ENCODE data around the gene NUTM1.
"Not testable (repeated sequence)": the region's sequence is repeated elsewhere in the genome, so short reads cannot be mapped to it uniquely, and the experiment has no call there.

Gene NUTM1

DNA sequence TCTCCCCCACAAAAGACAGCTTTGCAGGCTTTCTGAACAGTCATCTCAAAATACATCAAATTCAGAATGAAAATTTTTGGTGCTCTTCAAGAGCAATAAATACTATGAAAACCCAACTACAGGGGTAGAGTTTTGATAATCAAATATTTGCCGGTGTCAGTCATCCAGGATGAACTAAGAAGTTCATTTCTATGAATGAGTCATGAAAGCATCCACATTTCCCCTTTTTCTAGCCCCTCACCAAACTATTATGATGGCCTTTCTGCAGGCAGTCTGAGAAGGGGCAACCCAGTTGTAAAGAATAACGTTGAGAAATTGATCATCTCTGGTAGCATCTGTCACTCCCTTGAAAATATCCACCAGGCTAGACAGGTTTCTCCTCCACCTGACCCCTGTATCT, 27.0 kb downstream of the NUTM1 start:
- no peak overlapping the region for H3K4ac ChIP-seq (ENCODE audit: low read depth, low read length)
- H3K56ac ChIP-seq (ENCODE audit: low read length), result no peak overlapping the region
- H4K8ac ChIP-seq (ENCODE audit: low read depth, low read length), result no peak overlapping the region
- H3K36me3 ChIP-seq (ENCODE audit: control insufficient read depth, insufficient read depth, low read length), result no peaks in the 10 kb centered on the region
- H3K4me1 ChIP-seq (ENCODE audit: control insufficient read depth, low read depth, low read length), result peaks cover 7% of the 10 kb centered on the region
- H2BK5ac ChIP-seq (ENCODE audit: low read length), result no peak overlapping the region
- no CpG with 5 or more reads among the region's 2 CpGs for WGBS (ENCODE audit: extremely low coverage, insufficient coverage, low lambda C conversion rate)
- no peak overlapping the region for H3K9ac ChIP-seq (ENCODE audit: low read length)
- no peak overlapping the region for H3K4me3 ChIP-seq (ENCODE audit: low read length)
- H4K5ac ChIP-seq (ENCODE audit: low read length), result no peak overlapping the region
- no peak for DNase-seq
- H3K27me3 ChIP-seq (ENCODE audit: insufficient read depth, low read length, poor library complexity), result no peaks in the 10 kb centered on the region
- no peak overlapping the region for H3K18ac ChIP-seq (ENCODE audit: low read length)
- H2BK15ac ChIP-seq (replicated peaks; ENCODE audit: low read depth), result no peak overlapping the region
- no peak overlapping the region for H3K23ac ChIP-seq (ENCODE audit: low read length)
- no peak overlapping the region for H2AK5ac ChIP-seq (ENCODE audit: low read length)
- H3K27ac ChIP-seq (ENCODE audit: low read depth, low read length), result no peak overlapping the region
- H2BK120ac ChIP-seq (ENCODE audit: low read depth, low read length), result no peak overlapping the region
- H3K4me2 ChIP-seq (ENCODE audit: low read length), result no peak overlapping the region
- peaks cover 10% of the 10 kb centered on the region for H3K79me2 ChIP-seq (ENCODE audit: control insufficient read depth, insufficient read depth, low read length)
- peaks cover 8% of the 10 kb centered on the region for H3K79me1 ChIP-seq (ENCODE audit: low read length)

DNA sequence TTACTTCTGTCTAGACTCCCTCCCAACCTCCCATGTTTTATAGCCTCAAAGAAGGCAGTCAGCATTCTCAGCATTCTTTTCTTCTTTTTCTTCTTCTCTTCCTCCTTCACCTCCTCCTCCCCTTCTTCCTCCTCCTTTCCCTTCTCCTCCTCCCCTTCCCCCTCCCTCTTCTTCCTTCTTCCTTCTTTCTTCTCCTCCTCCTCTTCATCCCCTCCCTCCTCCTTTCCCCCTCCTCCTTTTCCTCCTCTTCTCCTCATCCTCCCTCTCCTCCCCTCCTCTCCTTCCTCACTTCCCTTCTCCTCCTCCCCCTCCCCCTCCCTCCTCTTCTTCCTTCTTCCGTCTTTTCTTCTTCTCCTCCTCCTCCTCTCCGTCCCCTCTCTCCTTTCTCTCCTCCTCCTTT, 27.5 kb downstream of the NUTM1 start:
- no peak overlapping the region for H3K56ac ChIP-seq (ENCODE audit: low read length)
- no peaks in the 10 kb centered on the region for H3K27me3 ChIP-seq (ENCODE audit: insufficient read depth, low read length, poor library complexity)
- no peak overlapping the region for H2BK5ac ChIP-seq (ENCODE audit: low read length)
- no peak overlapping the region for H3K9ac ChIP-seq (ENCODE audit: low read length)
- peaks cover 5% of the 10 kb centered on the region for H3K79me2 ChIP-seq (ENCODE audit: control insufficient read depth, insufficient read depth, low read length)
- no peak overlapping the region for H2BK120ac ChIP-seq (ENCODE audit: low read depth, low read length)
- H2BK15ac ChIP-seq (replicated peaks; ENCODE audit: low read depth), result no peak overlapping the region
- H3K18ac ChIP-seq (ENCODE audit: low read length), result no peak overlapping the region
- no peak overlapping the region for H4K8ac ChIP-seq (ENCODE audit: low read depth, low read length)
- no peak for DNase-seq
- no peak overlapping the region for H2AK5ac ChIP-seq (ENCODE audit: low read length)
- H4K5ac ChIP-seq (ENCODE audit: low read length), result no peak overlapping the region
- no peak overlapping the region for H3K23ac ChIP-seq (ENCODE audit: low read length)
- H3K79me1 ChIP-seq (ENCODE audit: low read length), result peaks cover 4% of the 10 kb centered on the region
- H3K4ac ChIP-seq (ENCODE audit: low read depth, low read length), result no peak overlapping the region
- peaks cover 3% of the 10 kb centered on the region for H3K4me1 ChIP-seq (ENCODE audit: control insufficient read depth, low read depth, low read length)
- no peak overlapping the region for H3K27ac ChIP-seq (ENCODE audit: low read depth, low read length)
- no peak overlapping the region for H3K4me3 ChIP-seq (ENCODE audit: low read length)
- no CpG with 5 or more reads among the region's 2 CpGs for WGBS (ENCODE audit: extremely low coverage, insufficient coverage, low lambda C conversion rate)
- no peak overlapping the region for H3K4me2 ChIP-seq (ENCODE audit: low read length)
- H3K36me3 ChIP-seq (ENCODE audit: control insufficient read depth, insufficient read depth, low read length), result no peaks in the 10 kb centered on the region

DNA sequence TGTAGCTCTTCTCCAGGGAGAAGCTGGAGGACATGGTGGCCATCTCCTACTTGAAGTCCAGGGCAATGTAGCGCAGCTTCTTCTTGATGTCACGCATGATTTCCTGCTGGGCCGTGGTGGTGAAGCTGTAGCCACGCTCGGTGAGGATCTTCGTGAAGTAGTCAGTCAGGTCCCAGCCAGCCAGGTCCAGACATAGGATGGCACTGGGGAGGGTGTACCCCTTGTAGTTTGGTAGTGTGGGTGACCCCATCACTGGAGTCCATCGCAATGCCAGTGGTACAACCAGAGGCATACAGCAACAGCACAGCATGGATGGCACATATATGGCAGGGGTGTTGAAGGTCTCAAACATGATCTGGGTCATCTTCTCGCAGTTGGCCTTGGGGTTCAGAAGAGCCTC, 30.8 kb downstream of the NUTM1 start:
- Histone ChIP-seq H3K9ac (ENCODE audit: low read length) (no peak overlapping the region), H3K4me1 (ENCODE audit: control insufficient read depth, low read depth, low read length) (no peaks in the 10 kb centered on the region), H3K4ac (ENCODE audit: low read depth, low read length) (no peak overlapping the region)

DNA sequence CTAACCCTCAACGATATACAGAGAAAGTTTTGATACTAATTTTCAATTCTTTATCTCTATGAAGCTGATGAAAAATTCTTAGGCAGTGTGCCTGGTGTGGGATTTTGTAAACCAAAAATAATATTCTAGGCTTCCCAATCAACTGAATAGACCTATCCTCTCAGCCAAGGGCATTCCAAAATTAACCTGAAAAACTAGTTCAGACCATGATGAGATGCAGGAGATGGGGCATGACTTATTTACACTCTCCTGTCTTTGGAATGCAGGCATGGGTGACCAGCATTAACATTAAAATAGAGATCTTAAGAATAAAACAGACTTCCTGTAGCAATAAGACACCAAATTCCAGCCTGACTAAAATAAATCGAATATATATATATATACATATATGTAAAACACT, 31.7 kb downstream of the NUTM1 start:
- Histone ChIP-seq H4K8ac (ENCODE audit: low read depth, low read length) (no peak overlapping the region), H3K9ac (ENCODE audit: low read length) (no peak overlapping the region), H3K79me1 (ENCODE audit: low read length) (no peaks in the 10 kb centered on the region), H4K5ac (ENCODE audit: low read length) (no peak overlapping the region), H3K4me3 (ENCODE audit: low read length) (no peak overlapping the region), H3K27me3 (ENCODE audit: insufficient read depth, low read length, poor library complexity) (no peaks in the 10 kb centered on the region), H3K56ac (ENCODE audit: low read length) (no peak overlapping the region), H3K23ac (ENCODE audit: low read length) (no peak overlapping the region), H3K79me2 (ENCODE audit: control insufficient read depth, insufficient read depth, low read length) (no peaks in the 10 kb centered on the region), H3K18ac (ENCODE audit: low read length) (no peak overlapping the region), H3K4me1 (ENCODE audit: control insufficient read depth, low read depth, low read length) (no peaks in the 10 kb centered on the region), H2AK5ac (ENCODE audit: low read length) (no peak overlapping the region), H2BK5ac (ENCODE audit: low read length) (no peak overlapping the region), H2BK120ac (ENCODE audit: low read depth, low read length) (no peak overlapping the region), H3K36me3 (ENCODE audit: control insufficient read depth, insufficient read depth, low read length) (no peaks in the 10 kb centered on the region), H2BK15ac (replicated peaks; ENCODE audit: low read depth) (no peak overlapping the region), H3K4ac (ENCODE audit: low read depth, low read length) (no peak overlapping the region), H3K4me2 (ENCODE audit: low read length) (no peak overlapping the region), H3K27ac (ENCODE audit: low read depth, low read length) (no peak overlapping the region)
- no peak for DNase-seq
- WGBS (ENCODE audit: extremely low coverage, insufficient coverage, low lambda C conversion rate), result 100% methylated on average over 1 of the region's 2 CpGs

More for the DNA sequence above, 30.8 kb downstream of the NUTM1 start:
- no peak overlapping the region for H2BK120ac ChIP-seq (ENCODE audit: low read depth, low read length)
- no peak overlapping the region for H3K23ac ChIP-seq (ENCODE audit: low read length)
- DNase-seq, result no peak
- H3K79me1 ChIP-seq (ENCODE audit: low read length), result no peaks in the 10 kb centered on the region
- H3K4me2 ChIP-seq (ENCODE audit: low read length), result no peak overlapping the region
- H3K4me3 ChIP-seq (ENCODE audit: low read length), result no peak overlapping the region
- H2BK15ac ChIP-seq (replicated peaks; ENCODE audit: low read depth), result no peak overlapping the region
- H3K79me2 ChIP-seq (ENCODE audit: control insufficient read depth, insufficient read depth, low read length), result no peaks in the 10 kb centered on the region
- no peak overlapping the region for H2BK5ac ChIP-seq (ENCODE audit: low read length)
- H4K8ac ChIP-seq (ENCODE audit: low read depth, low read length), result no peak overlapping the region
- no CpG with 5 or more reads among the region's 8 CpGs for WGBS (ENCODE audit: extremely low coverage, insufficient coverage, low lambda C conversion rate)
- no peaks in the 10 kb centered on the region for H3K36me3 ChIP-seq (ENCODE audit: control insufficient read depth, insufficient read depth, low read length)
- H4K5ac ChIP-seq (ENCODE audit: low read length), result no peak overlapping the region
- H3K27me3 ChIP-seq (ENCODE audit: insufficient read depth, low read length, poor library complexity), result no peaks in the 10 kb centered on the region
- no peak overlapping the region for H2AK5ac ChIP-seq (ENCODE audit: low read length)
- H3K56ac ChIP-seq (ENCODE audit: low read length), result no peak overlapping the region
- no peak overlapping the region for H3K27ac ChIP-seq (ENCODE audit: low read depth, low read length)
- H3K18ac ChIP-seq (ENCODE audit: low read length), result no peak overlapping the region

DNA sequence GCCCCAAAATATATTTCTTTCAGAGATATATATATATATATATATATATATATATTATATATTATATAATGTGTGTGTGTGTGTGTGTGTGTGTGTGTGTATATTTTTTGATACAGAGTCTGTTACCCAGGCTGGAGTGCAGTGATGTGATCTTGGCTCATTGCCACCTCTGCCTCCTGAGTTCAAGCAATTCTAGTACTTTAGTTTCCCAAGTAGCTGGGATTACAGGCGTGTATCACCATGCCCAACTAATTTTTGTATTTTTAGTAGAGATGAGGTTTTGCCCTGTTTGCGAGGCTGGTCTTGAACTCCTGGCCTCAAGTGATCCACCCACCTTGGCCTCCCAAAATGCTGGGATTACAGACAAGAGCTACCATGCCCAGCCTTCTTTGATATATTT, 32.4 kb downstream of the NUTM1 start:
- not testable (repeated sequence) for H3K4me2 ChIP-seq (ENCODE audit: low read length); H2BK15ac ChIP-seq (replicated peaks; ENCODE audit: low read depth); H3K9ac ChIP-seq (ENCODE audit: low read length); H3K56ac ChIP-seq (ENCODE audit: low read length); H3K36me3 ChIP-seq (ENCODE audit: control insufficient read depth, insufficient read depth, low read length); DNase-seq; H3K27ac ChIP-seq (ENCODE audit: low read depth, low read length); H2AK5ac ChIP-seq (ENCODE audit: low read length); H3K4me3 ChIP-seq (ENCODE audit: low read length); H3K4me1 ChIP-seq (ENCODE audit: control insufficient read depth, low read depth, low read length); H3K27me3 ChIP-seq (ENCODE audit: insufficient read depth, low read length, poor library complexity); H2BK120ac ChIP-seq (ENCODE audit: low read depth, low read length); H3K79me1 ChIP-seq (ENCODE audit: low read length); H3K79me2 ChIP-seq (ENCODE audit: control insufficient read depth, insufficient read depth, low read length); H3K4ac ChIP-seq (ENCODE audit: low read depth, low read length); H3K23ac ChIP-seq (ENCODE audit: low read length); H4K8ac ChIP-seq (ENCODE audit: low read depth, low read length); H2BK5ac ChIP-seq (ENCODE audit: low read length); H4K5ac ChIP-seq (ENCODE audit: low read length); H3K18ac ChIP-seq (ENCODE audit: low read length)
- no CpG with 5 or more reads among the region's 2 CpGs for whole genome bisulfite sequencing (ENCODE audit: extremely low coverage, insufficient coverage, low lambda C conversion rate)

DNA sequence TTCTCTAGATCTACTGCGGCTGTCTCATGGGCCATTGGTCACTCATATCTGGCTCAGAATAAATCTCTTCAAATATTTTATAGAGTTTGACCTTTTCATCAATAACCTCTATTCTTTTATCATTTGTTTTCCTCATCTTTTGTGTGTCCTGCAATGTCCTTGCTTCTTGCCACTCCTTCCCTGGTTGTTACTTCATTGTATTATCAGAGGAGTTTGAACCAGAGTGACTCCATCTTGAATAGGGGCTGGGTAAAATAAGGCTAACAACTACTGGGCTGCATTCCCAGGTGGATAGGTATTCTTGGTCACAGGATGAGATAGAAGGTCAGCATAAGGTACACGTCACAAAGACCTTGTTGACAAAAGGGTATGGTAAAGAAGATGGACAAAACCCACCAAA, 33.7 kb downstream of the NUTM1 start:
- Histone ChIP-seq H3K79me2 (ENCODE audit: control insufficient read depth, insufficient read depth, low read length) (no peaks in the 10 kb centered on the region), H3K23ac (ENCODE audit: low read length) (no peak overlapping the region), H4K5ac (ENCODE audit: low read length) (no peak overlapping the region), H3K4ac (ENCODE audit: low read depth, low read length) (no peak overlapping the region), H3K4me2 (ENCODE audit: low read length) (no peak overlapping the region), H3K27me3 (ENCODE audit: insufficient read depth, low read length, poor library complexity) (no peaks in the 10 kb centered on the region), H3K56ac (ENCODE audit: low read length) (no peak overlapping the region), H3K4me3 (ENCODE audit: low read length) (no peak overlapping the region), H3K4me1 (ENCODE audit: control insufficient read depth, low read depth, low read length) (no peaks in the 10 kb centered on the region), H2BK5ac (ENCODE audit: low read length) (no peak overlapping the region), H3K36me3 (ENCODE audit: control insufficient read depth, insufficient read depth, low read length) (no peaks in the 10 kb centered on the region), H2BK15ac (replicated peaks; ENCODE audit: low read depth) (no peak overlapping the region), H3K79me1 (ENCODE audit: low read length) (no peaks in the 10 kb centered on the region), H2AK5ac (ENCODE audit: low read length) (no peak overlapping the region), H3K9ac (ENCODE audit: low read length) (no peak overlapping the region), H2BK120ac (ENCODE audit: low read depth, low read length) (no peak overlapping the region), H4K8ac (ENCODE audit: low read depth, low read length) (no peak overlapping the region), H3K18ac (ENCODE audit: low read length) (no peak overlapping the region), H3K27ac (ENCODE audit: low read depth, low read length) (no peak overlapping the region)
- no CpG with 5 or more reads among the region's 2 CpGs for WGBS (ENCODE audit: extremely low coverage, insufficient coverage, low lambda C conversion rate)
- DNase-seq, result no peak

All from mesendoderm (in vitro differentiated cells).